NT2/D1 (cell line): ENCODE data around the gene MTOR.

Source experiments
- SUZ12 ChIP-seq: IDR thresholded peaks from 2 replicates; pipeline ENCODE4 v1.6.1; 2011; ENCODE audit not compliant: insufficient read length, insufficient read depth; ENCODE audit errors: extremely low read depth
- YY1 ChIP-seq: IDR thresholded peaks from 2 replicates; pipeline ENCODE4 v1.6.1; 2011; ENCODE audit not compliant: insufficient read length, insufficient read depth
- ZNF274 ChIP-seq: IDR thresholded peaks from 2 replicates; pipeline ENCODE4 v1.6.1; 2011; ENCODE audit warnings: mild to moderate bottlenecking, low read depth, low read length

DNA sequence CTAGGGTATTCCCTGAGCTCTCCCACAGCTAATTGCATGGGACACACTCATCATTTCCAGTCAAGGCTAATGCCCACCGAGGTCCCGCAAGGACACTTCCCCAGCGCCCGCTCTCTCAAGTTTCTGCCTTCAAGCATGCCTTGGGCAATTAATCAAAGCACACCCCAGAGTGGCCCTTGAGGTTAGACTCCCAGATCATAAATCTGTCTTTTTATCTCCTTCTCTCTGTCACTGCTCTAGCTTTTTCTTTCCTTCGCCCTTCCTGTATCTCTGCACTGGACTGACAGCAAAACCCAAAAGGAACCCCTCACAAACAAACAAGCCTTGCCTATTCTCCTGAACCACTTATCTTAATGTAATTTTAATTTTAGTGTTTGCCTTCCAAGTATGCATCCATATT lies 154.8 kb downstream of the MTOR start:
- TF ChIP-seq YY1 (no peak), ZNF274 (no peak), SUZ12 (no peak)
